Left ventricle myocardium inferior (tissue), 1 donor: Measurements from ENCODE around the gene PRR11. TPM values are rescaled to one million over a fixed set of nuclear protein-coding genes. Genes with fewer than 3 reads are reported as not detected.

Experiments used
- DNase-seq: peaks from one replicate; pipeline ENCODE4 v3.0.0-alpha.2; 2020
- H3K27ac ChIP-seq: fragments of 200-600 bp; replicated peaks from 2 replicates; pipeline ENCODE4 v1.8.0; 2021
- H3K27me3 ChIP-seq: fragments of 200-600 bp; 2 replicates; pipeline ENCODE4 v1.8.0; 2021; ENCODE audit warnings: low read depth
- H3K36me3 ChIP-seq: fragments of 200-600 bp; 2 replicates; pipeline ENCODE4 v1.8.0; 2021
- H3K4me1 ChIP-seq: fragments of 200-600 bp; 2 replicates; pipeline ENCODE4 v1.8.0; 2021
- H3K4me3 ChIP-seq: fragments of 200-600 bp; 2 replicates; pipeline ENCODE4 v1.8.0; 2021; ENCODE audit warnings: mild to moderate bottlenecking, moderate library complexity
- H3K9me3 ChIP-seq: fragments of 200-600 bp; replicated peaks from 2 replicates; pipeline ENCODE4 v1.8.0; 2021
- intact Hi-C: fragments of 100-400 bp; cut with micrococcal nuclease; formaldehyde crosslinking; loops from one replicate; pipeline ENCODE4 v1.11.0; 2022
- total RNA-seq: library from RNA; stranded (reverse); fragmentation: NEBNext Ultra II Directional; extraction: Animal tissue kit (Norgen Biotek cat#: 25700); gene quantifications from one replicate; pipeline ENCODE4 v1.2.1, GENCODE V29; 2021
- TF ChIP-seq, protein P1 (sequence below): fragments of 200-600 bp; IDR thresholded peaks from 2 replicates; pipeline ENCODE4 v1.8.0; 2021; ENCODE audit warnings: antibody characterized with exemption, mild to moderate bottlenecking, borderline replicate concordance
- donor health status: DM: no; HTN: yes; CAD: no; lungs with severe emphysema.

Gene PRR11
- total RNA-seq, 1 donor from 2014 or later, result 1.5 TPM

DNA sequence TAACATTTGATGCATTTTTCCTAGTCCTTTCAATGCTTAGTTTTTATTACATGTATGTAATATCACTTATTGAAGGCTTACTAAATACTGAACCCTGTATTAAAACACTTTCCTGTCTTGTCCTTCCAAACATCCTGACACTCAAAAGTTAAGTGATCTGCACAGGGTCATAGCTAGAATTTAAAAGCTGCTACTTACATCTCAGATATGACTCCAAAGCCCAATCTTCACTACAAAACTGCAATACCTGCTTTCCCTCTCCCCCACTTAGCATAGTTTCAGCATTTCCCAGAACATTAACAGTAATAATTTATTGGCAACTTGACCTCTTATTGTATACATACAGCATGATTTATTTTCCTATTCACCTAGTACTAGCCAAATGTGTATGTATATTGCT is 44.6 kb upstream of the PRR11 start:
- H3K4me3 ChIP-seq, result no peak overlapping the region
- no peak overlapping the region for H3K27ac ChIP-seq
- intact Hi-C loops, result no loop called here
- no peak for DNase-seq
- peaks cover 10% of the 10 kb centered on the region for H3K36me3 ChIP-seq
- H3K9me3 ChIP-seq, result no peaks in the 10 kb centered on the region
- TF ChIP-seq, protein P1, sequence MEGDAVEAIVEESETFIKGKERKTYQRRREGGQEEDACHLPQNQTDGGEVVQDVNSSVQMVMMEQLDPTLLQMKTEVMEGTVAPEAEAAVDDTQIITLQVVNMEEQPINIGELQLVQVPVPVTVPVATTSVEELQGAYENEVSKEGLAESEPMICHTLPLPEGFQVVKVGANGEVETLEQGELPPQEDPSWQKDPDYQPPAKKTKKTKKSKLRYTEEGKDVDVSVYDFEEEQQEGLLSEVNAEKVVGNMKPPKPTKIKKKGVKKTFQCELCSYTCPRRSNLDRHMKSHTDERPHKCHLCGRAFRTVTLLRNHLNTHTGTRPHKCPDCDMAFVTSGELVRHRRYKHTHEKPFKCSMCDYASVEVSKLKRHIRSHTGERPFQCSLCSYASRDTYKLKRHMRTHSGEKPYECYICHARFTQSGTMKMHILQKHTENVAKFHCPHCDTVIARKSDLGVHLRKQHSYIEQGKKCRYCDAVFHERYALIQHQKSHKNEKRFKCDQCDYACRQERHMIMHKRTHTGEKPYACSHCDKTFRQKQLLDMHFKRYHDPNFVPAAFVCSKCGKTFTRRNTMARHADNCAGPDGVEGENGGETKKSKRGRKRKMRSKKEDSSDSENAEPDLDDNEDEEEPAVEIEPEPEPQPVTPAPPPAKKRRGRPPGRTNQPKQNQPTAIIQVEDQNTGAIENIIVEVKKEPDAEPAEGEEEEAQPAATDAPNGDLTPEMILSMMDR, result no peak
- H3K4me1 ChIP-seq, result peaks cover 21% of the 10 kb centered on the region
- H3K27me3 ChIP-seq, result no peaks in the 10 kb centered on the region

DNA sequence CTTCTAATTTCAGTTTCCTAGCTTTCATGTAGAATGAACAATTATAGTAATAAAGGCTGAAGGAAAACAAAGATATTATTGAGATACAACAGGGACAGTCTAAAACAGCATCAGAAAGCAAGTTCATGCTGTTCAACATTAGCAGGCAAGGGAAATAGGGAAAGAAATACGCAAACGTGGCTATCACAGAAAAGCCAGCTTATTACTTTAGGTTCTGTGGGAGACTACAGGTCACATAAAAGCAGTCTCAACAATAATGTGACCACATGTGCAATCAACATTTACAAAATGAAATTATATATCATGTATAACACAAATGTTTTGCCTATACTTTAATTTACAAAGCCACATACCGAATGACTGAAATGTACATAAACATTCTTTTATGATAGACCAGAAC is 44.0 kb upstream of the PRR11 start:
- no peak for DNase-seq
- H3K27ac ChIP-seq, result no peak overlapping the region
- intact Hi-C loops, result no loop called here
- H3K27me3 ChIP-seq, result no peaks in the 10 kb centered on the region
- H3K4me1 ChIP-seq, result peaks cover 15% of the 10 kb centered on the region
- TF ChIP-seq, protein P1, result no peak
- peaks cover 10% of the 10 kb centered on the region for H3K36me3 ChIP-seq
- H3K9me3 ChIP-seq, result no peaks in the 10 kb centered on the region
- no peak overlapping the region for H3K4me3 ChIP-seq

DNA sequence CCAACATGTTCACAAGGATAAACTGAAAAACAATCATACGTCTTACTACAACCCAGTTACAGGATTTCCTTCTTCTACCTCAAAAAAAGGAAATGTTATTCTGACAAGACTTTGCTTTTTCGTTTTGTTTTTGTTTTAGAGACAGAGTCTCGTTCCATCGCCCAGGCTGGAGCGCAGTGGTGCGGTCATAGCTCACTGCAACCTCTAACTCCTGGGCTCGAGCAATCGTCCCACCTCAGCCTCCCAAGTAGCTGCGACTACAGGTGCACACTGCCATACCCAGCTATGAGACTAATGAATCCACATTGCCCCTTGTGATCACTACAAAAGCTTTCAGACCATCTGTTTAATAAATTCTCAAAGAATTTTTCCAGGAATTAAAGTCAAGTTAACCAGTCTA is 40.1 kb upstream of the PRR11 start:
- Histone ChIP-seq H3K4me1 (no peaks in the 10 kb centered on the region), H3K27me3 (no peaks in the 10 kb centered on the region), H3K36me3 (peaks cover 26% of the 10 kb centered on the region), H3K4me3 (no peak overlapping the region), H3K9me3 (no peaks in the 10 kb centered on the region), H3K27ac (no peak overlapping the region)
- TF ChIP-seq, protein P1, result no peak
- intact Hi-C loops, result no loop called here
- DNase-seq, result no peak

DNA sequence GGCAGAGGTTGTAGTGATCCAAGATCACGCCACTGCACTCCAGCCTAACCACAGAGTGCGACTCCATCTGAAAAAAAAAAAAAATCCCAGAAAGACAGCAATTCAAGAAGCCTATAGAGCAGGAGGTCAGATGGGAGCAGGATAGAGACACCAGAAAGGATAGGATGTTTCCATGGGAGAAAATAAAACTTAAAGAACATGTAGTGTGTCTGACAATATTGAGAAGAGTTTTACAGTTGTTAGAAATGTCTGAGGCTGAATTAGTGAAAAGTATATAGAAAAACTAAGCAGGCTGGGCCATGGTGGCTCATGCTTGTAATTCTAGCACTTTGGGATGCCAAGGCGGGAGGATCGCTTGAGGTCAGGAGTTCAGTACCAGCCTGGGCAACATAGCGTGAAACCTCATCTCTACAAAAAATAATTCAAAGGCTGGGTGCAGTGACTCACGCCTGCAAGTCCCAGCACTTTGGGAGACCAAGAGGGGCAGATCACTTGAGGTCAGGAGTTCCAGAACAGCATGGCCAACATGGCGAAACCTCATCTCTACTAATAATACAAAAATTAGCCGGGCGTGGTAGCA is 33.6 kb upstream of the PRR11 start:
- no peak for DNase-seq
- Histone ChIP-seq H3K36me3 (peaks cover 34% of the 10 kb centered on the region), H3K27me3 (no peaks in the 10 kb centered on the region), H3K4me1 (no peaks in the 10 kb centered on the region), H3K4me3 (no peak overlapping the region), H3K9me3 (no peaks in the 10 kb centered on the region), H3K27ac (no peak overlapping the region)
- TF ChIP-seq, protein P1, result no peak
- intact Hi-C loops, result no loop called here

DNA sequence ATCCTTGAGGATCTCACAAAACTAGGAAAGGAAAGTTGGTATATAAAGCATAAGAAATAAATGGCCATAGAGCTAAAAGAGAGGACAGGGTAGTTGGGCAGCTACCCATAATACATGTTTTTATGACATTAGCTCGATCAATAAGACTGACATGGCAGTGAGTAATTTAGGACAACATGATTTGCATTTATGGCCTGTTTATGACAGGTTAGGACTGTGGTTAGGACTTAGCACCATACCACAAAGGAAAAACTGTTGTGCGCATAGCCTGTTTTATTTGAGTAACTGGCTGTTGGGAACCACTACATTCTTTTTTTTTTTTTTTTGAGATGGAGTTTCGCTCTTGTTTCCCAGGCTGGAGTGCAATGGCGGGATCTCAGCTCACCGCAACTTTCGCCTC is 30.9 kb upstream of the PRR11 start:
- no peaks in the 10 kb centered on the region for H3K9me3 ChIP-seq
- intact Hi-C loops, result no loop called here
- H3K27ac ChIP-seq, result no peak overlapping the region
- H3K27me3 ChIP-seq, result no peaks in the 10 kb centered on the region
- DNase-seq, result no peak
- no peak overlapping the region for H3K4me3 ChIP-seq
- H3K36me3 ChIP-seq, result peaks cover 30% of the 10 kb centered on the region
- no peaks in the 10 kb centered on the region for H3K4me1 ChIP-seq
- TF ChIP-seq, protein P1, result no peak
